ENCODE measurements around the gene ORAI3.

DNA sequence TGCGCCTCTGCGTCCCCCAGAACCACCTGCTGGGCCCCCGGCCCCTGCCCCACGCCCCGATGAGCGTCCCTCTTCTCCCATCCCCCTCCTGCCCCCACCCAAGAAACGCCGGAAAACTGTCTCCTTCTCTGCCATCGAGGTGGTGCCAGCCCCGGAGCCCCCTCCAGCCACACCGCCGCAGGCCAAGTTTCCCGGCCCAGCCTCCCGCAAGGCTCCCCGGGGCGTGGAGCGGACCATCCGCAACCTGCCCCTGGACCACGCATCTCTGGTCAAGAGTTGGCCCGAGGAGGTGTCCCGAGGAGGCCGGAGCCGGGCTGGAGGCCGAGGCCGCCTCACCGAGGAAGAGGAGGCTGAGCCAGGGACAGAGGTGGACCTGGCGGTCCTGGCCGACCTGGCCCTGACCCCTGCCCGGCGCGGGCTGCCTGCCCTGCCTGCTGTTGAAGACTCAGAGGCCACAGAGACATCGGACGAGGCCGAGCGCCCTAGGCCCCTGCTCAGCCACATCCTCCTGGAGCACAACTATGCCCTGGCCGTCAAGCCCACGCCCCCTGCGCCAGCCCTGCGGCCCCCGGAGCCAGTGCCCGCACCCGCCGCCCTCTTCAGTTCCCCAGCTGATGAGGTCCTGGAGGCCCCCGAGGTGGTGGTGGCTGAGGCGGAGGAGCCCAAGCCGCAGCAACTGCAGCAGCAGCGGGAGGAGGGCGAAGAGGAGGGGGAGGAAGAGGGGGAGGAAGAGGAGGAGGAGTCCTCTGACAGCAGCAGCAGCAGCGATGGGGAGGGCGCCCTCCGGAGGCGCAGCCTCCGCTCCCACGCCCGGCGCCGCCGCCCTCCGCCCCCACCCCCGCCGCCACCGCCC, 30.5 kb downstream of the ORAI3 start:
- TF ChIP-seq, protein P1, sequence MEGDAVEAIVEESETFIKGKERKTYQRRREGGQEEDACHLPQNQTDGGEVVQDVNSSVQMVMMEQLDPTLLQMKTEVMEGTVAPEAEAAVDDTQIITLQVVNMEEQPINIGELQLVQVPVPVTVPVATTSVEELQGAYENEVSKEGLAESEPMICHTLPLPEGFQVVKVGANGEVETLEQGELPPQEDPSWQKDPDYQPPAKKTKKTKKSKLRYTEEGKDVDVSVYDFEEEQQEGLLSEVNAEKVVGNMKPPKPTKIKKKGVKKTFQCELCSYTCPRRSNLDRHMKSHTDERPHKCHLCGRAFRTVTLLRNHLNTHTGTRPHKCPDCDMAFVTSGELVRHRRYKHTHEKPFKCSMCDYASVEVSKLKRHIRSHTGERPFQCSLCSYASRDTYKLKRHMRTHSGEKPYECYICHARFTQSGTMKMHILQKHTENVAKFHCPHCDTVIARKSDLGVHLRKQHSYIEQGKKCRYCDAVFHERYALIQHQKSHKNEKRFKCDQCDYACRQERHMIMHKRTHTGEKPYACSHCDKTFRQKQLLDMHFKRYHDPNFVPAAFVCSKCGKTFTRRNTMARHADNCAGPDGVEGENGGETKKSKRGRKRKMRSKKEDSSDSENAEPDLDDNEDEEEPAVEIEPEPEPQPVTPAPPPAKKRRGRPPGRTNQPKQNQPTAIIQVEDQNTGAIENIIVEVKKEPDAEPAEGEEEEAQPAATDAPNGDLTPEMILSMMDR (IDR thresholded peaks at IDR 0.05), result no peak
- TF ChIP-seq POLR2A (IDR thresholded peaks at IDR 0.05), result no peak

Data from thyroid gland (tissue), 4 donors.